Activated T-helper 1 cell treated with anti-CD3 and anti-CD28 coated beads, Interleukin-12 subunit alpha, Interleukin-12 subunit beta, Interleukin-2, Interleukin-4 antibody, amounts not matched to agents 30 ng/mL and 10 ng/mL and 1 ng/mL, durations not matched to agents 14 hours and 24 hours and 36 hours (primary cell): ENCODE measurements around the gene DIPK2A. TPM values are rescaled to one million over a fixed set of nuclear protein-coding genes. Genes with fewer than 3 reads are reported as not detected.
A peak's percentile ranks its signal among the peaks of the same experiment; 100 is the strongest.

Source experiments
- DNase-seq: peaks from one replicate; pipeline ENCODE4 v3.0.0; 2021; ENCODE audit warnings: low spot score
- H3K27ac Mint-ChIP-seq: one replicate; pipeline ENCODE4 v1.8.0; 2021; ENCODE audit warnings: mild to moderate bottlenecking, mixed read lengths
- H3K27me3 Mint-ChIP-seq: one replicate; pipeline ENCODE4 v1.8.0; 2022; ENCODE audit warnings: mild to moderate bottlenecking, moderate library complexity, mixed read lengths; ENCODE audit not compliant: insufficient read depth
- H3K36me3 Mint-ChIP-seq: one replicate; pipeline ENCODE4 v1.8.0; 2021; ENCODE audit warnings: low read depth, mixed read lengths
- H3K4me1 Mint-ChIP-seq: one replicate; pipeline ENCODE4 v1.8.0; 2021; ENCODE audit warnings: low read depth, mixed read lengths
- H3K4me3 Mint-ChIP-seq: one replicate; pipeline ENCODE4 v1.8.0; 2021; ENCODE audit warnings: mild to moderate bottlenecking, moderate library complexity, mixed read lengths
- H3K9me3 Mint-ChIP-seq: one replicate; pipeline ENCODE4 v1.8.0; 2021; ENCODE audit warnings: mixed read lengths
- intact Hi-C: fragments of 100-400 bp; cut with micrococcal nuclease; formaldehyde crosslinking; loops from one replicate; pipeline ENCODE4 v1.15.1; 2024
- total RNA-seq: library from RNA; stranded (reverse); gene quantifications from 2 replicates; pipeline ENCODE4 v1.2.3, GENCODE V29; 2022

Gene DIPK2A
- total RNA-seq, 1 donor from 2014 or later: 16.9 TPM

- Mint-ChIP-seq H3K4me3 (no peak overlapping the region), H3K27ac (no peak overlapping the region), H3K4me1 (peaks cover 6% of the 10 kb centered on the region), H3K9me3 (peaks cover 12% of the 10 kb centered on the region), H3K27me3 (peaks cover 24% of the 10 kb centered on the region), H3K36me3 (peaks cover 5% of the 10 kb centered on the region)
- DNase-seq: no peak
- intact Hi-C loops: no loop called here
Measured at GRCh38 chr3:143958966-143959365, 12.7 kb upstream of the DIPK2A start.

GRCh38 chr3:143961342-143961741 lies 10.3 kb upstream of the DIPK2A start:
- H3K4me1 Mint-ChIP-seq: peaks cover 6% of the 10 kb centered on the region
- peaks cover 5% of the 10 kb centered on the region for H3K36me3 Mint-ChIP-seq
- peaks cover 12% of the 10 kb centered on the region for H3K9me3 Mint-ChIP-seq
- DNase-seq: no peak
- intact Hi-C loops: no loop called here
- H3K27me3 Mint-ChIP-seq: peaks cover 24% of the 10 kb centered on the region
- H3K27ac Mint-ChIP-seq: no peak overlapping the region
- no peak overlapping the region for H3K4me3 Mint-ChIP-seq

GRCh38 chr3:143963946-143964345 lies 7.7 kb upstream of the DIPK2A start:
- no peak for DNase-seq
- no peaks in the 10 kb centered on the region for H3K4me1 Mint-ChIP-seq
- no peak overlapping the region for H3K4me3 Mint-ChIP-seq
- H3K9me3 Mint-ChIP-seq: peaks cover 7% of the 10 kb centered on the region
- intact Hi-C loops: no loop called here
- H3K27me3 Mint-ChIP-seq: peaks cover 33% of the 10 kb centered on the region
- peaks cover 4% of the 10 kb centered on the region for H3K36me3 Mint-ChIP-seq
- no peak overlapping the region for H3K27ac Mint-ChIP-seq

DNA sequence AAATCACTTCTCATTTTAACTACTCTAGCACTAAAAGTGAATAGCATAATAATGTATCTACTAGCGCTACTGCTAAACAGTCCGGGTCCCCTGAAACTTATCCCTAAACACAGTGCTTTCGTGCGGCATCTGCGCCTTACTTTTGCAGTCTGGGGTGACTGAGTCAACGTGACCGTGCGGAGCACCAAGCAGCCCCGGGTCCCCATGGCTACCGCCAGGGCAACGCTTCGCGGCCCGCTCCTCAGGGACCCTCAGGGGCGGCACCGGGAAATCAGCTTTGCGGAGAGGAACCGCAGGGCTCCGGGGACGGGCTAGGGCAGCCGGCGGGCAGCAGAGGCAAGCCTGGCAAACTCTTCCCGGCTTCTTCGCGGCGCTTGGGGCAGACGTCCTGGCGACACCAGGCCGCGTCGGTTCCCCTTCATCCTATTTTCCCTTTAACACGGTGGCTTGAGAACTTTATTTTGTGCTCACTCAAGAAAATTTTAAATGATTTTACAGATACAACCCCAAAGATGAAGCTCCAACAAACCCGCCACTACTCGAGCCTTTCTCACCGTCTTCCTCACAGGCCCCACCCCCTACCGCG lies 757 bp upstream of the DIPK2A start:
- Mint-ChIP-seq H3K4me1 (peaks cover 18% of the 10 kb centered on the region), H3K36me3 (no peaks in the 10 kb centered on the region), H3K27me3 (peaks cover 32% of the 10 kb centered on the region), H3K27ac (peak overlapping the region; percentile 93), H3K9me3 (no peaks in the 10 kb centered on the region), H3K4me3 (peak overlapping the region; percentile 88)
- intact Hi-C loops: loop anchor here (1.0 to 5.0 kb wide), 12 partner anchors 20 to 1944 kb away; partner anchors contain the start of genes PLS1, SLC9A9, TRPC1 and U2SURP
- DNase-seq: peak; percentile 32

GRCh38 chr3:143972155-143972504 lies 507 bp downstream of the DIPK2A start:
- peaks cover 2% of the 10 kb centered on the region for H3K36me3 Mint-ChIP-seq
- intact Hi-C loops: loop anchor here (1.0 to 5.0 kb wide), 5 partner anchors 325 to 1945 kb away; partner anchors contain the start of gene XRN1
- H3K9me3 Mint-ChIP-seq: no peaks in the 10 kb centered on the region

GRCh38 chr3:143972505-143973258 lies 1.1 kb downstream of the DIPK2A start:
- peak overlapping the region; percentile 89 for H3K27ac Mint-ChIP-seq
- intact Hi-C loops: loop anchor here (1.0 to 5.0 kb wide), 5 partner anchors 325 to 1945 kb away; partner anchors contain the start of gene XRN1
- peak; percentile 66 for DNase-seq

More at GRCh38 chr3:143972155-143972504, 507 bp downstream of the DIPK2A start:
- Mint-ChIP-seq H3K4me1 (peaks cover 28% of the 10 kb centered on the region), H3K4me3 (peak overlapping the region; percentile 88), H3K27me3 (peaks cover 25% of the 10 kb centered on the region), H3K27ac (peak overlapping the region; percentile 93)
- no peak for DNase-seq

GRCh38 chr3:143973259-143974021 lies 1.8 kb downstream of the DIPK2A start:
- intact Hi-C loops: loop anchor here (2.0 to 5.0 kb wide), 5 partner anchors 17 to 1946 kb away; partner anchors contain the start of gene XRN1

More at GRCh38 chr3:143972505-143973258, 1.1 kb downstream of the DIPK2A start:
- Mint-ChIP-seq H3K36me3 (peaks cover 2% of the 10 kb centered on the region), H3K4me1 (peaks cover 33% of the 10 kb centered on the region), H3K9me3 (no peaks in the 10 kb centered on the region), H3K27me3 (peaks cover 20% of the 10 kb centered on the region), H3K4me3 (peak overlapping the region; percentile 88)

GRCh38 chr3:143974271-143975238 lies 2.9 kb downstream of the DIPK2A start:
- DNase-seq: no peak
- intact Hi-C loops: loop anchor here (2.0 to 5.0 kb wide), 5 partner anchors 16 to 1947 kb away; partner anchors contain the start of gene XRN1
- Mint-ChIP-seq H3K4me3 (peak overlapping the region; percentile 88), H3K36me3 (peaks cover 6% of the 10 kb centered on the region), H3K27me3 (peaks cover 9% of the 10 kb centered on the region), H3K4me1 (peaks cover 42% of the 10 kb centered on the region), H3K9me3 (no peaks in the 10 kb centered on the region), H3K27ac (no peak overlapping the region)

More at GRCh38 chr3:143973259-143974021, 1.8 kb downstream of the DIPK2A start:
- peaks cover 18% of the 10 kb centered on the region for H3K27me3 Mint-ChIP-seq
- H3K4me1 Mint-ChIP-seq: peaks cover 41% of the 10 kb centered on the region
- peaks cover 6% of the 10 kb centered on the region for H3K36me3 Mint-ChIP-seq
- H3K4me3 Mint-ChIP-seq: peak overlapping the region; percentile 88
- no peaks in the 10 kb centered on the region for H3K9me3 Mint-ChIP-seq
- peak overlapping the region; percentile 89 for H3K27ac Mint-ChIP-seq
- DNase-seq: no peak

DNA sequence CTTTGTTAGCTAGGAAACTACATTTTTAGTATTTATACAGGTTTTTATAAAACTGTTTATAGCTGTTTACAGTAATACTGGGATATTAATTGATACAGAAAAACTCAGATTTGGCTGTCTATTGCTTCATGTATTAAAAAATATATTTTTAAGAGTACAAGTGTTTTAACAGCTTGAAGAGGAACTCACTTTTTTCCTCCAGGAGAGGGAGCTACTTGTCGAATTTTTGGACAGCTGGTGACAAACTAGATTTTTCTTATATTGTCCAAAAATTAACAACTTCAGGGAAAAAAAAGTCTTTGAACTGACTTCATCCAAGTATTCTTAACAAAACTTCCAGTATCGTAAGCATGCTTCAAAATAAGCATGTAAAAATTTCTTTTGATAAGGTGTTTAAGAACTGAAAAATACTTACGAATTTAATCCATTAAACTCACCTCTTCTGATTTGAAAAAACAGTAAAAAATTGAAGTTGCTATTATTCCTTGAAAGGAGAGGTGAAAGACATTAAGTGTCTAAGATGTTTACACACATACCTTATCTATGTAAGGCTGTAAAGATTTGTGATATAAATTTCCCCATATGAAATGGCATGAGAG lies 4.0 kb downstream of the DIPK2A start:
- DNase-seq: no peak
- intact Hi-C loops: loop anchor here (2.0 kb wide), 1 partner anchor 15 kb away; no protein-coding TSS in a partner anchor

GRCh38 chr3:143977341-143978262 lies 6.0 kb downstream of the DIPK2A start:
- H3K27ac Mint-ChIP-seq: no peak overlapping the region
- H3K36me3 Mint-ChIP-seq: peaks cover 11% of the 10 kb centered on the region
- H3K9me3 Mint-ChIP-seq: peaks cover 6% of the 10 kb centered on the region
- intact Hi-C loops: no loop called here
- H3K4me3 Mint-ChIP-seq: no peak overlapping the region
- no peaks in the 10 kb centered on the region for H3K27me3 Mint-ChIP-seq
- DNase-seq: no peak
- peaks cover 42% of the 10 kb centered on the region for H3K4me1 Mint-ChIP-seq

More for the DNA sequence above, 4.0 kb downstream of the DIPK2A start:
- Mint-ChIP-seq H3K9me3 (no peaks in the 10 kb centered on the region), H3K4me1 (peaks cover 42% of the 10 kb centered on the region), H3K27me3 (peaks cover 2% of the 10 kb centered on the region), H3K36me3 (peaks cover 6% of the 10 kb centered on the region), H3K4me3 (no peak overlapping the region), H3K27ac (no peak overlapping the region)

GRCh38 chr3:143978263-143978631 lies 6.6 kb downstream of the DIPK2A start:
- no peak overlapping the region for H3K27ac Mint-ChIP-seq
- intact Hi-C loops: no loop called here
- peaks cover 13% of the 10 kb centered on the region for H3K9me3 Mint-ChIP-seq
- peaks cover 17% of the 10 kb centered on the region for H3K36me3 Mint-ChIP-seq
- DNase-seq: no peak
- no peak overlapping the region for H3K4me3 Mint-ChIP-seq
- no peaks in the 10 kb centered on the region for H3K27me3 Mint-ChIP-seq
- H3K4me1 Mint-ChIP-seq: peaks cover 42% of the 10 kb centered on the region
